Medulla oblongata (tissue), 1 donor: ENCODE measurements around the gene CREB5.
A peak's percentile ranks its signal among the peaks of the same experiment; 100 is the strongest.

Experiments
- DNase-seq: peaks from one replicate; pipeline ENCODE4 v3.0.0-alpha.2; 2015; ENCODE audit errors: extremely low spot score

CREB5 gene

DNA sequence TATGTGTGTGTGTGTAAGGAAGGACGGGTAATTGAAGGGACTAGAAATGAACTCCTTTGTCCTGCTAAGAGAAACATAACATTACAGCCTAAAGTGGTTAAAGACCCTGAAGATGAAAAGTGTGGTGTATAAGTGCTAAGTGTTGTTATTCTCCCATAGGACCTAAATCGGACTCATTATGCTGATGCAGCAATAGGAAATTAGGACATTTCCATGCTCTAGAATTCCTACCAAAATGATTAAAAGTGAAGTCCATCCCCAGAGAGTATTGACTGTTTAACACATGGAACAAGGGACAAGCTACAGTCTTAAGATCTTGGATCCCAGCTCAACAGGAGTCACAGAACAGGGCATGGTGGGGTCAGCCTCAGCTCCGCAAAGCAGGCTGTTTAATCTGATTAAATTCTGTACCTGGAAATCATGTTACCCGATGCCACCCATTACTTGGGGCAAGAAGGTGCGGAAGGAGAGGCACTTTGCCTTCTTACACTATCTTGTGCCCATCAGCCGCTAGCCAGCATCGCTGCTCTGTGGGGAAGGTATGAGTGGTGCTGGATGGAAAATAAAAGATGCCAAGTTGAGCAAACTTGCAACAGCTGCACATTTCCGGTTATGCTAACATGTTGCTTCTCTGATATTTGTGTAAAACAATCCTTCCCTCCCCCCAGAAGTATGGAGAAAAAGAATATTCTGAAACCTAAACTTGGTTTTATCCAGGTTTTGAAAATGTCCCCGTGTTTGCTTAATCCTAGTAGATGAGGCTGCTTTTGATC lies 100.5 kb downstream of the CREB5 start:
- DNase-seq: no peak

DNA sequence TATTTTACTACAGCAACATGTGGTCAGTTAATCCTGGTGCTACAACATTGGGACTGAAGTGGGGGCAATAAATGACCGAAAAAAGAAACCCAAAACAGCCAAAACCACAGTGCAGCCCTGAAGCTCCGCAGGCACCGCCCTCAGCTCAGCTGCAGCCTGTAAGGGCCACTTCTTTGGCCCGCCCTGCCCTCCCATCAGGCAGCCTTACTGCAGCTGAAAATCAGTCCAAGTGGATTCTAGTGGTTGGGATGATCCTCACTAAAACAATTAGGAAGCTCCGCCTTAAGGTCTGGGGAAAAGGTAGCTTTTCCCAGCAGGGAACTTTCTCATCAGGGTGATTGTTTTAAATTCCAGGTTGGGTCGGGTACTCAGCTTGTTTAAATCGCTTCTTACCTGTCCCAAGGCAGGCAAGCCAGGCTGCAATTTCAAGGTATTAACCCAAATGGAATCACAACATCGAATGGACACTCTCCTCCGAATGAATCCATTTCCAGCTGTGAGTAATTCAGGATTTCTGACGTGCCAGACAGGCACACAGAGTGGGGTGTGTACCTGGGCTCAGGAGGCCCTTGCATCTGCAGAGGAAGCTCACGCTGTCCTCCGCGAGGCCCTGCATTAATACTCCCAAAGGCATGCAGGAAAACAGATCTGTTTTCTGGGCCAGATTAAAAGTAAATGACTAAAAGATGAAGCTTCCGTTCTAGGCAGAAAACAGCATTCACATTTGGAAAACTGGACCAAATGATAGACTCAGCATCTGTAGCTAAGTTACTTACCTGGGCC lies 104.3 kb downstream of the CREB5 start:
- no peak for DNase-seq

DNA sequence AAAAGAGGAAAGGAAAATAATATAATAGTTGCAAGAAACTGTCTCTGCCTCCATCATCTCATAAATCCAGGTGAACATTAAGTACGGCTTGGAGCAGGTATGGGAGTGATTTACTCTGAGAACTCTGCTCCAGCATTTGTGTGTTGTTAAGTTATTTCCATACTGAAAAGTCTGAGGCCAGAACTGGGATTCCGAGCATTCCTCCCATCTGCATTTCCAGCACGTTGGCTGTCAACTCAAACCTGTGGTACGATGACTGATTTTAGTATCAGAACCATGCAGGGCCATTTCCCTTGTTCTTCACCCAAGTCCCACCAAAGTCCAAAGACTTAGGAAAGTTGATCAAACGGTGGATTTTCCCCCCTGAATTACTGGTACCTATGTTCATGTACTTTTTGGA lies 104.9 kb downstream of the CREB5 start:
- DNase-seq: no peak

DNA sequence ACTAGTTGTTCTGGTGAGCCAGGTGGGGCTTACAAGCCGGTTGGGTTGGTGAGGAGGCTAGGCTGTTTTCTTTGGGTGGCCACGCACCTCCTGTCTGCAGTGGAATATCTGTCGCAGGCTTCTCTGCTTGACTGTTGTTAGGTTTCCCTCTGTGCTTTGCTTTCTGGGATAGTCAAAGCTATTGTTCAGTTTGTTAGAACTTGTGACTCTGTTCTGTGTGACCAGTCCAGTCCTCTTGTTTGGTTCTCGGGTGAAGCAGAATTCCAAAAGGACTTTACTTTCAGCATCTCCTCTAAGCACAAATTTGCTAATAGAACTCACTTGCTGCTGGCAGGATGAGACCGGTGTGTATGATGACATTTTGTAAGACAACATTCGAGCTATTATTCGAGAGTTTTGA lies 105.3 kb downstream of the CREB5 start:
- DNase-seq: peak; percentile 59

DNA sequence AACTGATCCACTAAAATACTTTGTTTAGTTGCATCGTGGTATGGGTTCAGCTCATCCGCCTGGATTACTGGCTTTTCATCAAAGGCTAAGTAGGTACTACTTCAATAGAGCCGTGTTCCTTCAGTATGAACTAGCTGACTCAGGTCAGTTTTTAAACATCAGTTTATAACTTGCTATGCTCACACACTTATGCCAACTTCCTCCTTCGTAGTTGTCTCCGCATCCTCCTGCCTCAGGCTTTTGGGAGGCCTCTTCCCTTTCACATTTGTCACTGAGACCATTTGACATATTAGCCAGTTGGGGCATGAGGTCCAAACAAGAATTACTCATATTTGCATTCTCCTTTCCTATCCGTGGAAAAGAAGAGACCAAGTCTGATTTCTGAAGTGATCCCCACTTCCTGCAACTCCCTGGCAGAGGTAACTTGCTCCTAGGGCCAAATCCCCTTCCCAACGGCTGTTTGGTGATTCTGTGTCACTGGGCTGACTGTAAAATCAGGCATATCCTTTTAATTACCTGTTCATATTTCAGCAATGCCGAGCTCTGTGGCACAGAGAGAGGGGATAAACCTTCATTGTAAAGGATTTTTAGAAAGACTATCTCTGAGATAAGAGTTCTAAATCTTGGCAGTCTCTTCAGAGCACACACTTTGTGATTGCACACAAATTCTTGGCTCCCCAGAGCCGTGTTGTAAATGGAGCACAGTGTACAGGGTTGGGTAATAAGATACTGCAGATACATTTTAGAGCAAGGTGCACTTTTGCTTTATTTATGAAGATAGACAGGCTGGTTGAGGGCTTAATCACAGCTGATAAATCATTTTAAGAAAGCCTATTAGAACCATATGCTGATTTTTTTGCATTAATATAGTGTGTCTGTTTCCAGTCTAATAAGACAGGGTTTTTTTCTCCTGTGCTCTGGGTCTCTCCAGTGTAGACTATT lies 108.0 kb downstream of the CREB5 start:
- DNase-seq: no peak

DNA sequence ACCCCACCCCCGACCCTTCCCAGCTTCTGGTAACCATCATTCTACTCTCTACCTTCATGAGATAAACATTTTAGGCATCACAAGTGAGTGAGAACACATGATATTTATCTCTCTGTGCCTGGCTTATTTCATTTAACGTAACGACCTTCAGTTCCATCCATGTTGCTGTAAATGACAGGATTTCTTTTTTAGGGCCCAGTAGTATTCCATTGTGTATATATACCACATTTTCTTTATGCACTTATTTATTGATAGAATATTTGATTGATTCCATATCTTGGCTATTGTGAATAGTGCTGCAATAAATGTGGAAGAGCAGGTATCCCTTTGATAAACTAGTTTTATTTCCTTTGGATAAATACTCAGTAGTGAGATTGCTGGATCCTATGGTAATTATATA lies 112.7 kb downstream of the CREB5 start:
- DNase-seq: no peak

DNA sequence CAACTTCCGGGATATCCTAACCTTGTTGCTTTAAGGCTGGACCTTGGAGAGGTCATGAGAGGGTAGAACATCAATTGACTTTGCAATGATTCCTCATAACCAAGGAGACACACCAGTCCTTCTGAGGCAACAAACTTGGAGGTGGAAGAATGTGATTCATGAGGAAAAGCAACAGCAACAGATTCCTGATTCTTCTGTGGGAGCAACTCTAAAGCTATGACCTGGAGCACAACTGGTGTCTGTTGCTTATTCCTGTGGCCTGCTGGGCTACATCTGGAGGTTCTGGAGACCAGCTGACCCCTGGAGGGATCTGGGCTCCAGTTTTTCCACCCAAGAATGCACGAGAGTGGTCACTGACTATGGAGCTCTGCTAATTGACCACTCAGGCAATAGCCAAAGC lies 116.6 kb downstream of the CREB5 start:
- DNase-seq: no peak

DNA sequence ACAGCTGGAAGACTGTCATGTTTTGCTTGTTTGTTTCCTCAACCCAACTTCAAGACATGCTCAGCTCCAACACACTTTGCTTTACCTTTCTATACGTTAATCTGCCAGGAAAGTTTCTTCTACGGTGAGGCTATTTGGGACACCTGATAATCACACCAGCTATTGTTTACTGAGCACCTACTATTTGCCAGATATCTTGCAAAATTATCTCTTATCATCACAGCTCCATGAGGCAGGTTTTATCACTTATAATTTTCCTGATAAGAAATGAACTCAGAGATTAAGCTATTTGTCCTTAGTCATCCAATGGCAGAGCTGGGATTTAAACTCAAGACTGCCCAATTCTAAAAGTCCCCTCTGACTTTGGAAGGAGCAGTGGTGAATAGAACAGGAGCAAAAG lies 117.4 kb downstream of the CREB5 start:
- DNase-seq: no peak

DNA sequence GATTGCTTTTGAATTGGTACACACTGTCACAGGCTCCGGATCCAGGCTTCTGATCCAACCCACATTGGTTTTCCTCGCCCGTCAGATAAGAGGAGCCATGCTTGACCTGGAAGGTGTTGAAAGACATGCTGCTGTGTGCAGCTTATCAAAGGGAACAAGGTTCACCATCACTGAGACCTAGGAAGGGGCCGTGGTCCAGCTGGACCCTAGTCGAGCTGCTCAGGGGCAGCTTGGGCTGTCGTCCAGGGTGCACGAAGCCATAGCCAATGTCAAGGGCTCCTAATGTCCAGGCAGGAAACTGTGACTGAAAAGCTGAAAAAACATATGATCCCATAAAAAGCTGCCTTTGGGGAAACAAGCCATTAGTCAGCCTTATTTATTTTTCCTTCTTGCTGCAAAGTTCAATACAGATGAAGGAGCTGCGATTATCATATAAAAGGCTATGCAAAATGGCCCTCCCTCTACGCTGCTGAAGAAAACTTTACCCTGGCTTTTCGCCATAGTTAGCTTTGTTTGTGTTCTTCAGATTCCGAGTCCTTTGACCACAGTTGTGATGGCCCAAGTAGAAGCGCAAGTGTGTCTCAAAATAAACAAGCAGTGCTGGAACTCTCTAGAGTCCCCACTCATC lies 118.0 kb downstream of the CREB5 start:
- no peak for DNase-seq

DNA sequence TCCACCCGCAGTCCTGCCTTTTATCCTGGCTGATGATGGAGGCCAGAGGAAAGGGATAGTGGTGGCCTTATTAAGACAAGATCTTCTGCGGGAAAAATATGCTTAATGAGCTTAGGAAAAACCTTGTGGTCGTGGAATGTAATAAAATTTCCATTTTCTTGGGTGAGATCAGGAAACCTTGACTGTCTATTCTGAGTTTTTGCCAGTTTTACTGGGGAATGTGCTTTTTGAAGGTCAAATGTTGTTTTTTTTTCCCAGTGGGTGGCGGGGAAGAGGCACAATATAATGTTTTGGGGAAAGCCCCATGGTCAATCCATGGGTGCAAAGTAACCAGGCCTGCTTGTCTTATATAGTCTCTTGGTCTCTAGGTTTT lies 118.5 kb downstream of the CREB5 start:
- no peak for DNase-seq

DNA sequence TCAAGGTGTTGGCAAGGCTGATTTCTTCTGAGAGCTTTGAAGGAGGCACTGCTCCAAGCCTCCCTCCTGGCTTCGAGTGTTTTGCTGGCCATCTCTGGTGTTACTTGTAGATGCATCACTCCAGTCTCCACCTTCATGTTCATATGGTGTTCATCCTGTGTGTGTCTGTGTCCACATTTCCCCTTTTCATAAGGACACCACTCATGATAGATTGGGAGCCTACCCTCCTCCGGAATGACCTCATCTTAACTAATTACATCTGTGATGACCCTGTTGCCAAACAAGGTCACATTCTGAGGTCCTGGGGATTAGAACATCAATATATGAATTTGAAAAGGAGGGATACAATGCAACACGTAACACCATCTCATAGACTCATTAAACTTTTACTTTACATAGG lies 119.0 kb downstream of the CREB5 start:
- no peak for DNase-seq

DNA sequence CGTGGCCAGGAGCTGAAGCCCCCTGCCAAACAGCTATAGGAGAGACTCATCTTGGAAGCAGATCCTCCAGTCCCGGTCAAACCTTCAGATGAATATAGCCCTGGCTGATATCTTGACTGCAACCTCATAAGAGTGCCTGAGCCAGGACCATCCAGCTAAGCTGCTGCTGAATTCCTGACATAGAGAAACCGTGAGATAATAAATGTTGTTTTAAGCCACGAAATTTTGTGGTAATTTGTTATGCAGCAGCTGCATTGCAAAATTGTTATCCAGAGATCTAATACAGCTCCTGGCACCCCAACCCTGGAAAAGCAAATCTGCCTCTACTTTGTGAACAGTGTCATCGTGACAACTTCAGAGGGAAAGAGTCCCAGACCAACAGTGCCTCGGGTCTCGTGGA lies 119.9 kb downstream of the CREB5 start:
- DNase-seq: no peak

DNA sequence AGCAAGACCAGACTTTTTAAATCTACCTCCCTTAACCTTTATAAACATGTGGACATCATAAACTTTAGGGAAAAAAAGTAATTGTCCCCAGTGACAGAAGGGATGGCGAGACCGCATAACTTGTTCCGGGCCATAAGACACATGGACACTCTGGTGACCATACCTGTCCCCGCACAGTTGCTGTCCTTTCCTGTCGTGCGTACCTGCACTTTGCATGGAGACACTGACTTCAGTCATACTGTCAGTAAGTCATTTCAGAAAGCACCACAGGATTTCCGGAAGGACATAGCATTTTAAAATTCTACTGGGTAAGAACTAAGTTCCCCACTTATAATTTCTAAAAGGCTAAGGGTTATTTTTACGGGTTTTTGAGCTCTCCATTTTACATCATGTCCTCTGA lies 120.9 kb downstream of the CREB5 start:
- DNase-seq: no peak

DNA sequence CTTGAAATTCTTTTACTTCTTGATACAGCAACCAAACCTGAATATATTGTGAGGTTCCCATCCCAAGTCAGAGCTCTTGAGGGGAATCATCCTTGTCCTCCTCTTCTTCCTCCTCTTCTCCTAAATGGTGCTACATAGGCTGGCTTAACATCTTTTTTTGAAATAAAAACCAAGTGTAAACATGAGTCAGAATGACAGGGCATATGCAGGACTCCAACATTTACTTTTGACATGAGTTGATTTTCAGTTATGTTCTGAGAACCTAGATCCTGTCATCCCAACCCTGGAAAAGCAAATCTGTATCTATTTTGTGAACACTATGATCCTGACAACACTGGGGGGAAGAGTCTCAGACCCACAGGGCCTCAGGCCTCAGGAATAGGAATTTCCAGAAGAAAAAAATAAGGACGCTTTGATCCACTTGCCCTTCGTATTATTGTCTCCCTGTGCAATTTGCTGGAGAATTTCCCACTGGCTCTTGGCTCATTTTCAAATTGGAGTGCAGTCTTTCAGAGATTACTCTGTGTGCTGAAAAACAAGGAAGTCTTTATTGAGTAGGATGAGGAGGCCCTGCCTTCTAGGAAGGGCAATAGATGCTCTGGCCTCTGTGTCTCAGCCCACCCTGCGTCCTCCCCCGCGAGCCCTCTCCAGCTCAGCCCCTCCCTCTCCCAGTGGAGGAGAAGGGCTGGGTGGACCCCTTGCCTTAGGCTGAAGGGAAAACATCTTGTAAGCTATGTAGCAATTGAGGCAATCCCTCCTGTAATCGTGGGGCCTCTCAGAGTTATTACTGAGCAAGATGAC lies 121.6 kb downstream of the CREB5 start:
- peak; percentile 90 for DNase-seq

DNA sequence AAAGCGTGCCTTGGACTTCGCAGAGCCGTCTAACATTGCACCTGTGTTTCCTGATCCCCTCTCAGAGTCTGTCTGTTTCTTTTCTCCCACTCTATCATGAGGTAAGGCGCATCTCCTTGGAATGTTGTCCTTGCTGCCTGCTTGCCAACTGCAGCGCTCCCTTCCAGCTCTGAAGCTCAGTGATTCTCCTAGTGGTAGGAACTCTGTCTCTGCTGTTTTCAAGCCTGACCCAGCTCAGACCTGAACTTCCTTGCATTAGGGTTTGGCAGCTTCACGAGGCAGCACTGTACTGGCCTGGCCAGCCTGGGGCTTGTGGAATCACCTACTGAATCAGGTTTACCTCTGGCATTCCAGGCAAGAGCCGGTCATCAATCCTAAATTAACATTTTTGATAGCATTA lies 123.9 kb downstream of the CREB5 start:
- DNase-seq: no peak

DNA sequence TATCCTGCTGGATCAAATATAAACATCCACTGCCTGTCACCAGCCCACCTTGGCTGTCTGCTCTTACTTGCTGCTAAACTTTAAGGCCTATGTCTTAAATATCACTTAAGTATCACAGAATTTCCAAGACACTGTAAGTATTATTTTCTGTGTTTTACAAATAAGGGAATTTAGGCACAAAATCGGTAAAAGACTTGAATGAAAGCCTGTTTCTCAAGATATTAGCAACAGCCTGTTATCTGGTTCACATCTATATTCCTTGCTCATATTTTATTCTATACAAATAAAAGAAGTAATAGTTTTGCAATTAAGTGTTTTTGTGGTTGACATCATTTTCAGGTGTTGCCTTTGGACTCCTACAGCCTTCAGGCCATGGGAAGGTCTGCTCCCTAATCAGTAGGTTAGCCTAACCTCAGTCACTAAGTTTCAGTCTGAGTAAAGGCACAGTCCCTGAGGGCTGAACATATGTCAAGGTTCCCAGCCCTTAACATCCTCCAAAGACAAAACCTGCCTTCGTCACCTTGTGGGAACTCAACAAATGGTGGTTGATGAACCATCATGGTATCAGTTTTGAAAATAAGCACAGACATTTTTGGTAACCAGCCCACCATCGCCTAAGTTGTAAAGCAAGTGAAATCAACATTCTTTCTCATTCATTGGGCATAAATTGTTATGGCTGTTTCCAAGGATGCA lies 127.1 kb downstream of the CREB5 start:
- no peak for DNase-seq

DNA sequence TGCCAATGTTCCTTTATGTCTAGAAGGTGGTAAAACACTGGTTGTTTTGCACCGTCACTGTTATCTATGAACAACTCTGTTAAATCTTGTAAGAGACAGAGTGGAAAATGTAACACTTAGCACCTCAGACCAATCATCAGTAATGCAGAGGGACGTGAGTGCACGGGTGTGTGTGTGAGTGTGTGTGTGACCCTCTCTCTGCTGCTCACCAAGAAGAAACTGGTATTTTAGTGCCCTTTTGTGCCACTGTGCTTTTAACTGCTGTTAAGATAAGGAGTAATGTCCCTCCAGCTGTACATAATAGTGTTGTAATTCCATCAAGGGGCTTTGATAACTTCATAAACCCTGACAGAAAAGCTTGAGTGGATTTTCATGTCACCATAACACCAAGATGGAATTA lies 130.1 kb downstream of the CREB5 start:
- no peak for DNase-seq

DNA sequence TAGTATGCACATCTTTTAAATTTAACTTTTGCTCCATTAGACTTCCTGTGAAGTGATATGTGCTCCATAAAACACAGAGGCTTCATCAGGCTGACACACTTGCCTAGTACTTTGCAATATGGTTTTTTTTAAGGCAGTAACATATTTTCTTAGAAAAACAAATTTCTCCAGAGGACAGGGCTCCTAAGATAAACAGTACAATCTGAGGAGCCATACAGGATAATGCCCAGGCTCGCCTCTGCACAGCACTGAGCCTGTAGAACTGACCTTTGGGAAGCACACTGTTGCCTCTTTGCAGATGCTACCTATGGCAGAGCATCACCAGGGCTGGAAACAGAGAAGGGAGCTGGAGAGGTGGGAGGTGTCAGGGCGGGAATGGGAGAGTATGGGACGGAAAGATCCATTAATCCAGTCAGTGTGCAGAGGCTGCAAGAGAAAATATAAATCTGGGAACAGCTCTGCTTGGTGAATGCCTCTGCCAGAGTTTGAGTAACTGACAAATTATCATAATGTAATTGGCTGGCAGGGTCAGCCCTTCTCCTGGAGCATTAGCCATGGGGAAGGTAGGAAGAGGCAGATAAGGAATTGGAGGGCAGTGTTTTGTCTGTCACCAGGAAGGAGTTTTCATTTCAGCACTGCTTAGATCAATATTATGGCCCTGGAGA lies 132.3 kb downstream of the CREB5 start:
- no peak for DNase-seq

DNA sequence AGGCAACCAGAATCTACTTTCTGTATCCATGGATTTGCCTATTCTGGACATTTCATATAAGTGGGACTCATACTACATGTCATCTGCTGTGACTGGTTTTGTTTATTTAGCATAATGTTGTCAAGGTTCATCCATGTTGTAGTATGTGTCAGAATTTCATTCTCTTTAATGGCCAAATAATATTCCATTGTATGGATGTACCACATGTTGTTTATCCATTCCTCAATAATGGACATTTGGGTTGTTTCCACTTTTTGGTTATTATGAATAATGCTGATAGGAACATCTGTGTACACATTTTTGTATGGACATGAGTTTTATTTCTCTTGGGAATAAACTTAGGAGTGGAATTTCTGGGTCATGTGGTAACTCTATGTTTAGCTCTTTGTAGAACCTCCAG lies 133.7 kb downstream of the CREB5 start:
- no peak for DNase-seq

DNA sequence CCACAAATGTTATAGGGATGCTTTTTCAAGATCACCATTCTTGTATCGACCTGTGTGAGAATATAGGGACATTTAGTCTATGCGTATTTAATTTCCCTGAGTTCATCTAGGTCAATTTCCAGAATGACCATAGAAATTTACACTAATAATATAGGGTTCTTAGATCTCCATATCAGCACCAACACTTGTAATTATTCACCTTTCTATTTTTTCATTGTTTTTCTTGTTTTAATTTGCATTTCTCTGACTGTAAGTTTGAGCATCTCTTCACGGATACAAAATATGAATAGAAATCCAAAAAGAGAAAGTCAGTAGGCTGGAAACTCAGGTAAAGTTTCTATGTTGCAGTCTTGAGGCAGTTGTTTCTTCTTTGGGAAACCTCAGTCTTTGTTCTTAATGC lies 134.8 kb downstream of the CREB5 start:
- no peak for DNase-seq
